ENCODE measurements around the gene CPSF7. TPM values are rescaled to one million over a fixed set of nuclear protein-coding genes. Genes with fewer than 3 reads are reported as not detected.

Gene CPSF7
- total RNA-seq, 1 donor from 2014 or later, result 83.7 TPM

- peaks cover 3% of the 10 kb centered on the region for H3K4me1 Mint-ChIP-seq (ENCODE audit: low read depth, unreplicated experiment)
- H3K36me3 Mint-ChIP-seq (ENCODE audit: unreplicated experiment), result no peaks in the 10 kb centered on the region
- no peaks in the 10 kb centered on the region for H3K27me3 Mint-ChIP-seq (ENCODE audit: unreplicated experiment)
- TF ChIP-seq, protein P1, sequence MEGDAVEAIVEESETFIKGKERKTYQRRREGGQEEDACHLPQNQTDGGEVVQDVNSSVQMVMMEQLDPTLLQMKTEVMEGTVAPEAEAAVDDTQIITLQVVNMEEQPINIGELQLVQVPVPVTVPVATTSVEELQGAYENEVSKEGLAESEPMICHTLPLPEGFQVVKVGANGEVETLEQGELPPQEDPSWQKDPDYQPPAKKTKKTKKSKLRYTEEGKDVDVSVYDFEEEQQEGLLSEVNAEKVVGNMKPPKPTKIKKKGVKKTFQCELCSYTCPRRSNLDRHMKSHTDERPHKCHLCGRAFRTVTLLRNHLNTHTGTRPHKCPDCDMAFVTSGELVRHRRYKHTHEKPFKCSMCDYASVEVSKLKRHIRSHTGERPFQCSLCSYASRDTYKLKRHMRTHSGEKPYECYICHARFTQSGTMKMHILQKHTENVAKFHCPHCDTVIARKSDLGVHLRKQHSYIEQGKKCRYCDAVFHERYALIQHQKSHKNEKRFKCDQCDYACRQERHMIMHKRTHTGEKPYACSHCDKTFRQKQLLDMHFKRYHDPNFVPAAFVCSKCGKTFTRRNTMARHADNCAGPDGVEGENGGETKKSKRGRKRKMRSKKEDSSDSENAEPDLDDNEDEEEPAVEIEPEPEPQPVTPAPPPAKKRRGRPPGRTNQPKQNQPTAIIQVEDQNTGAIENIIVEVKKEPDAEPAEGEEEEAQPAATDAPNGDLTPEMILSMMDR (IDR thresholded peaks at IDR 0.05; ENCODE audit: partially characterized antibody, unreplicated experiment), result no peak
- H3K27ac Mint-ChIP-seq (ENCODE audit: unreplicated experiment), result no peak overlapping the region
- no peak overlapping the region for H3K4me3 Mint-ChIP-seq (ENCODE audit: unreplicated experiment)
- no peak for DNase-seq
- H3K9me3 Mint-ChIP-seq (ENCODE audit: unreplicated experiment), result peaks cover 7% of the 10 kb centered on the region
Observed at GRCh38 chr11:61356706-61357105, 73.1 kb downstream of the CPSF7 start.

- H3K4me1 Mint-ChIP-seq (ENCODE audit: low read depth, unreplicated experiment), result no peaks in the 10 kb centered on the region
- no peak overlapping the region for H3K27ac Mint-ChIP-seq (ENCODE audit: unreplicated experiment)
- no peaks in the 10 kb centered on the region for H3K36me3 Mint-ChIP-seq (ENCODE audit: unreplicated experiment)
- DNase-seq, result no peak
- TF ChIP-seq, protein P1 (IDR thresholded peaks at IDR 0.05; ENCODE audit: partially characterized antibody, unreplicated experiment), result no peak
- H3K9me3 Mint-ChIP-seq (ENCODE audit: unreplicated experiment), result peaks cover 3% of the 10 kb centered on the region
- H3K27me3 Mint-ChIP-seq (ENCODE audit: unreplicated experiment), result no peaks in the 10 kb centered on the region
- H3K4me3 Mint-ChIP-seq (ENCODE audit: unreplicated experiment), result no peak overlapping the region
Observed at GRCh38 chr11:61354208-61354607, 75.6 kb downstream of the CPSF7 start.

DNA sequence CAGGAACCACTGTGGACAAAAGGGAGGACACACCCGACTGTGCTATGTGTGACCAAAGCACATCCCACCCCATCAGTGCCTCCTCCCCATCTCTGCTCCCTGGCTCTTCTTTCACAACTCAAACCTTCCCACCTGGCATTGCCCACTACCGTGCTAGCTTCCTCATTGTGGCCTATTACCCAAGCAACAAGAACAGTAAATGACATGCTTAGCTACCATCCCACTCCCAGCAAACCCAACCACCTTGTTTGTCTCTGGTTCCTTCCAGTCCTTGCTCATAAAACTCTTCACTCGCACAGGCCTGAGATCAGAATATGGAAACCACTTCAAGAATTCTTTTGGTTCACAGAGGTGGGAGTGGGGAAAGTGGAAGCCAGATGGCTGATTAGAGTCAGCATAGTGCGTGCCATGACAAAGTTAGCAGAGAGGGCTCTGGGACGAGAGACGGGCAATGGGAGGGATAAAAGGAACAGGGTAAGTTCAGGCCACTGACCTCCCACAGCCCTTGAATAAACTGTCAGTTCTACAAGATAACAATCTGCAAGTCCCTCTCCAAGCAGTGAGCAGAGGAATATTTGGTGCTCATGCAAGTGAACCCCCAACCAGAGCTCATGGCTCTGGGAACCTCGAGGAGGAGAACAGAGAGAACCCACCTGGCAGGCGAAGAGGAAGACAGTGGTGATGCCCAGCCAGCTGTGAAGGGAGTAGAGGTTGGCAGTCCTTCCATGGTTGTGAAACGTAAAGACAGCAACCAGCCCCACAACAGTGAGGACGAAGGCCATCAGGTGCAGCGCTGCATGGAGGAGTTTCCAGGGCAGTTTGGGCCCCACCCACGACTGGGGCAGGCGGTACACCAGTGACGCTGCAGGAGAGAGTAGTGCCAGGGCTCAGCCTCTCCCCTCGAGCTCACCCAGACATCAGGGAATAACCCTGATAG, 76.4 kb downstream of the CPSF7 start:
- Mint-ChIP-seq H3K9me3 (ENCODE audit: unreplicated experiment) (peaks cover 3% of the 10 kb centered on the region), H3K27me3 (ENCODE audit: unreplicated experiment) (no peaks in the 10 kb centered on the region), H3K4me1 (ENCODE audit: low read depth, unreplicated experiment) (no peaks in the 10 kb centered on the region), H3K4me3 (ENCODE audit: unreplicated experiment) (no peak overlapping the region), H3K27ac (ENCODE audit: unreplicated experiment) (no peak overlapping the region), H3K36me3 (ENCODE audit: unreplicated experiment) (no peaks in the 10 kb centered on the region)
- no peak for DNase-seq
- TF ChIP-seq, protein P1 (IDR thresholded peaks at IDR 0.05; ENCODE audit: partially characterized antibody, unreplicated experiment), result no peak

Other genes with a start within 250 kb of the CPSF7 start
- gene PGA3, start 226.5 kb downstream of the CPSF7 start, total RNA-seq (ENCODE audit: unreplicated experiment), result not detected
- not detected for gene PGA4, start 207.6 kb downstream of the CPSF7 start, total RNA-seq (ENCODE audit: unreplicated experiment)
- not detected for gene PGA5, start 188.8 kb downstream of the CPSF7 start, total RNA-seq (ENCODE audit: unreplicated experiment)
- gene VWCE, start 134.7 kb downstream of the CPSF7 start, total RNA-seq (ENCODE audit: unreplicated experiment), result 27.3 TPM
- 259 TPM for gene DDB1, start 96.9 kb downstream of the CPSF7 start, total RNA-seq (ENCODE audit: unreplicated experiment)
- 59.6 TPM for gene TKFC, start 96.7 kb downstream of the CPSF7 start, total RNA-seq (ENCODE audit: unreplicated experiment)
- 20.6 TPM for gene CYB561A3, start 68.1 kb downstream of the CPSF7 start, total RNA-seq (ENCODE audit: unreplicated experiment)
- 23.3 TPM for gene TMEM138, start 67.6 kb downstream of the CPSF7 start, total RNA-seq (ENCODE audit: unreplicated experiment)
- 7.8 TPM for gene TMEM216, start 37.4 kb downstream of the CPSF7 start, total RNA-seq (ENCODE audit: unreplicated experiment)
- 43.2 TPM for gene SDHAF2, start 149 bp upstream of the CPSF7 start, total RNA-seq (ENCODE audit: unreplicated experiment)
- gene LRRC10B, start 78.8 kb upstream of the CPSF7 start, total RNA-seq (ENCODE audit: unreplicated experiment), result 8.2 TPM
- 93.6 TPM for gene SYT7, start 151.1 kb upstream of the CPSF7 start, total RNA-seq (ENCODE audit: unreplicated experiment)

All from glutamatergic neuron (in vitro differentiated cells).